WTC11 (cell line): ENCODE data around the gene PSMA7. TPM values are rescaled to one million over a fixed set of nuclear protein-coding genes. Genes with fewer than 3 reads are reported as not detected.

ENCODE experiments used
- ATF1 ChIP-seq: sonication (generic); formaldehyde crosslinking; IDR thresholded peaks from 2 replicates; pipeline ENCODE4 v1.8.1; 2023; ENCODE audit warnings: mild to moderate bottlenecking, moderate library complexity, missing genetic modification reagents
- ATF6 ChIP-seq: sonication (generic); formaldehyde crosslinking; IDR thresholded peaks from 2 replicates; pipeline ENCODE4 v1.8.1; 2023; ENCODE audit warnings: mild to moderate bottlenecking, missing genetic modification reagents
- CBFB ChIP-seq: sonication (generic); formaldehyde crosslinking; IDR thresholded peaks from 2 replicates; pipeline ENCODE4 v1.8.1; 2022; ENCODE audit warnings: mild to moderate bottlenecking, low read depth, missing genetic modification reagents
- ESRRA ChIP-seq: sonication (generic); formaldehyde crosslinking; IDR thresholded peaks from 2 replicates; pipeline ENCODE4 v1.8.1; 2022; ENCODE audit warnings: mild to moderate bottlenecking, missing genetic modification reagents, borderline replicate concordance
- ETV6 ChIP-seq: sonication (generic); formaldehyde crosslinking; IDR thresholded peaks from 2 replicates; pipeline ENCODE4 v1.8.1; 2022; ENCODE audit warnings: mild to moderate bottlenecking, missing genetic modification reagents
- FOXJ3 ChIP-seq: sonication (generic); formaldehyde crosslinking; IDR thresholded peaks from 2 replicates; pipeline ENCODE4 v1.9.0; 2021; ENCODE audit warnings: missing genetic modification reagents, mild to moderate bottlenecking, borderline replicate concordance
- FOXK1 ChIP-seq: sonication (generic); formaldehyde crosslinking; IDR thresholded peaks from 2 replicates; pipeline ENCODE4 v1.8.0; 2022; ENCODE audit warnings: mild to moderate bottlenecking, moderate library complexity, missing genetic modification reagents
- FOXP1 ChIP-seq: sonication (generic); formaldehyde crosslinking; IDR thresholded peaks from 2 replicates; pipeline ENCODE4 v1.8.0; 2022; ENCODE audit warnings: missing genetic modification reagents, mild to moderate bottlenecking, moderate library complexity, borderline replicate concordance
- GABPB1 ChIP-seq: sonication (generic); formaldehyde crosslinking; IDR thresholded peaks from 2 replicates; pipeline ENCODE4 v1.8.1; 2023; ENCODE audit warnings: mild to moderate bottlenecking, missing genetic modification reagents
- GRHL2 ChIP-seq: fragments of 250-450 bp; sonication (Bioruptor Pico); IDR thresholded peaks from 2 replicates; pipeline ENCODE4 v1.8.0; 2022; ENCODE audit warnings: mild to moderate bottlenecking, moderate library complexity; ENCODE audit not compliant: insufficient replicate concordance, severe bottlenecking
- KAT7 ChIP-seq: sonication (generic); formaldehyde crosslinking; IDR thresholded peaks from 2 replicates; pipeline ENCODE4 v1.8.1; 2023; ENCODE audit warnings: missing genetic modification reagents, mild to moderate bottlenecking, borderline replicate concordance
- MYBL2 ChIP-seq: sonication (generic); formaldehyde crosslinking; IDR thresholded peaks from 2 replicates; pipeline ENCODE4 v1.8.1; 2023; ENCODE audit warnings: mild to moderate bottlenecking, moderate library complexity, missing genetic modification reagents
- OVOL2 ChIP-seq: fragments of 250-450 bp; sonication (Bioruptor Pico); IDR thresholded peaks from 2 replicates; pipeline ENCODE4 v1.9.0; 2021; ENCODE audit warnings: mild to moderate bottlenecking, borderline replicate concordance
- SMAD4 ChIP-seq: sonication (generic); formaldehyde crosslinking; IDR thresholded peaks from 2 replicates; pipeline ENCODE4 v1.8.0; 2022; ENCODE audit warnings: mild to moderate bottlenecking, missing genetic modification reagents
- STAT6 ChIP-seq: sonication (generic); formaldehyde crosslinking; conservative IDR thresholded peaks from 2 replicates; pipeline ENCODE4 v1.8.1; 2023; ENCODE audit warnings: mild to moderate bottlenecking, low read depth, missing genetic modification reagents, moderate library complexity
- TP53 ChIP-seq: sonication (generic); formaldehyde crosslinking; IDR thresholded peaks from 2 replicates; pipeline ENCODE4 v1.8.1; 2023; ENCODE audit warnings: mild to moderate bottlenecking, missing genetic modification reagents
- ZMAT4 ChIP-seq: fragments of 250-450 bp; sonication (Bioruptor Pico); IDR thresholded peaks from 2 replicates; pipeline ENCODE4 v1.9.0; 2021; ENCODE audit warnings: mild to moderate bottlenecking
- ZNF232 ChIP-seq: sonication (generic); formaldehyde crosslinking; IDR thresholded peaks from 2 replicates; pipeline ENCODE4 v1.8.0; 2022; ENCODE audit warnings: mild to moderate bottlenecking, missing genetic modification reagents
- ZNF416 ChIP-seq: fragments of 250-450 bp; sonication (Bioruptor Pico); IDR thresholded peaks from 2 replicates; pipeline ENCODE4 v1.9.0; 2021; ENCODE audit warnings: mild to moderate bottlenecking, inconsistent platforms
- ZNF671 ChIP-seq: fragments of 250-450 bp; sonication (Bioruptor Pico); IDR thresholded peaks from 2 replicates; pipeline ENCODE4 v1.8.0; 2021; ENCODE audit warnings: mild to moderate bottlenecking
- total RNA-seq: library from RNA; stranded (reverse); gene quantifications from 3 replicates; pipeline ENCODE4 v1.2.3, GENCODE V29; 2021
- TF ChIP-seq, protein P1 (sequence below): sonication (generic); formaldehyde crosslinking; IDR thresholded peaks from 2 replicates; pipeline ENCODE4 v1.8.1; 2023; ENCODE audit warnings: mild to moderate bottlenecking, moderate library complexity, missing genetic modification reagents
- TF ChIP-seq, protein P2 (sequence below): sonication (generic); formaldehyde crosslinking; IDR thresholded peaks from 2 replicates; pipeline ENCODE4 v1.8.0; 2022; ENCODE audit warnings: mild to moderate bottlenecking, missing genetic modification reagents
- TF ChIP-seq, protein P3 (sequence below): sonication (generic); formaldehyde crosslinking; IDR thresholded peaks from 2 replicates; pipeline ENCODE4 v1.8.1; 2023; ENCODE audit warnings: mild to moderate bottlenecking, missing genetic modification reagents
- TF ChIP-seq, protein P4 (sequence below): sonication (generic); formaldehyde crosslinking; IDR thresholded peaks from 2 replicates; pipeline ENCODE4 v1.8.1; 2022; ENCODE audit warnings: missing genetic modification reagents, borderline replicate concordance
- TF ChIP-seq, protein P5 (sequence below): sonication (generic); formaldehyde crosslinking; IDR thresholded peaks from 2 replicates; pipeline ENCODE4 v1.8.0; 2022; ENCODE audit warnings: mild to moderate bottlenecking, missing genetic modification reagents

PSMA7 gene
- total RNA-seq, 1 experiment from 2014 or later, result 364 TPM

DNA sequence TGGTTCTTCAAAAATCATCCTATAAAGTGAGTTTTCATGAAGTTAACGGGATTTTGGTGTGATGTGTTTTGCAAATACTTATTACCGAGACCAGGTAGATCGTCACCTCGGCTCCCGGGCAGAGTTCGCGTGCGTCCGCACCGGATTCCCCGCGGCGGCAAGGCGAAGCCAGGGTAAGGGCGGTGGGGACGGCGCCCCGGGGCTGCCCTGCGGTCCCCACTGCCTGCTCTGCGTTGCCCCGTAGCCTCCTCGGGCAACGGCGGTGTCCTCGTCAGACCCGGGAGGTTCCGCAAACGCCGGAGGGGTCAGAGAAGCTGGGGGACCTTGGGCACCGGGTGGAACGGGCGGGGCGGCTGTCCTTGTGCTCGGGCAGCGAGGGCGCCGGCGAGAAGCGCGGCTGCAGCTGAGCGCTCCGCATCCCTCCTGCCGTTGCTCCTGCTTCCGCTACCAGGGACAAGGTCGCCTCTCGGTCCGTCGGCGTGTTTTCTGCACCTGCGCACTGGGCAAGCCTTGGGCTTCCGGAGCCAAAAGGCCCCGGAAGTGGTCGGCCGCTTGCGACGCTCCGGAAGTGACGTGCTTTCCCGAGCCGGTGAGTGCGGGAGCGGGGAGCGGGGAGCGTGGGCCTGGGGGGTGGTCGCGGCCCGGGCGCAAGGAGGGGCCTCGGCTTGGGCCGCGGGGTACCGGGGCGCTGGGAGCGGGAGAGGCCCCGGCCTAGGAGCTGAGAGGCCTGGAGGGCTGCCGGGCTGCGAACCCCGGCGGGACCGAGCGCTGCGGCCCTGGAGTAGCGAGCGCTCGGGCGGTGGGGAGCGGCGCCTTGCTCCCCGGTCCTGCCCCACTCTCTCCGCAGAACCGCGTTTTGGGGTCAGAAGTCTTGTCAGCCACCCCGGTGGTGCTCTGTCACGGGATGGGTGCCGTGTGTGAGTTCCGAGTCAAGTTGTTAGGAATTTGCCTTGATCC, 39.6 kb upstream of the PSMA7 start, which contains the start of gene MTG2 (continued):
- TF ChIP-seq FOXJ3 (CRISPR knock-in tag) (peak; percentile 39; the same call in 1 of the 2 replicates), ATF6 (CRISPR knock-in tag) (0 out of 2 replicates have a peak, but pooled peaks have one; percentile 3), SMAD4 (no peak), STAT6 (peak; percentile 92; the same call in 1 of the 2 replicates), ZNF416 (peak; percentile 69; the same call in 1 of the 2 replicates), MYBL2 (CRISPR knock-in tag) (0 out of 2 replicates have a peak, but pooled peaks have one; percentile 35), TP53 (CRISPR knock-in tag) (peak; percentile 88), KAT7 (CRISPR knock-in tag) (peak; percentile 76; the same call in 1 of the 2 replicates), ZNF232 (CRISPR knock-in tag) (peak; percentile 75; the same call in 1 of the 2 replicates), ZNF671 (no peak; the same call in 1 of the 2 replicates), GRHL2 (CRISPR knock-in tag) (no peak), ZMAT4 (no peak), ETV6 (CRISPR knock-in tag) (peak; percentile 59; the same call in 1 of the 2 replicates), FOXP1 (CRISPR knock-in tag) (peak; percentile 56; the same call in 1 of the 2 replicates), OVOL2 (CRISPR knock-in tag) (no peak), ESRRA (peak; percentile 77; the same call in 1 of the 2 replicates), ATF1 (CRISPR knock-in tag) (peak; percentile 55; the same call in 1 of the 2 replicates), CBFB (CRISPR knock-in tag) (peak; percentile 97), GABPB1 (CRISPR knock-in tag) (peak; percentile 89), FOXK1 (CRISPR knock-in tag) (peak; percentile 85)
- TF ChIP-seq, protein P1, sequence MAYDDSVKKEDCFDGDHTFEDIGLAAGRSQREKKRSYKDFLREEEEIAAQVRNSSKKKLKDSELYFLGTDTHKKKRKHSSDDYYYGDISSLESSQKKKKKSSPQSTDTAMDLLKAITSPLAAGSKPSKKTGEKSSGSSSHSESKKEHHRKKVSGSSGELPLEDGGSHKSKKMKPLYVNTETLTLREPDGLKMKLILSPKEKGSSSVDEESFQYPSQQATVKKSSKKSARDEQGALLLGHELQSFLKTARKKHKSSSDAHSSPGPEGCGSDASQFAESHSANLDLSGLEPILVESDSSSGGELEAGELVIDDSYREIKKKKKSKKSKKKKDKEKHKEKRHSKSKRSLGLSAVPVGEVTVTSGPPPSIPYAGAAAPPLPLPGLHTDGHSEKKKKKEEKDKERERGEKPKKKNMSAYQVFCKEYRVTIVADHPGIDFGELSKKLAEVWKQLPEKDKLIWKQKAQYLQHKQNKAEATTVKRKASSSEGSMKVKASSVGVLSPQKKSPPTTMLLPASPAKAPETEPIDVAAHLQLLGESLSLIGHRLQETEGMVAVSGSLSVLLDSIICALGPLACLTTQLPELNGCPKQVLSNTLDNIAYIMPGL (CRISPR knock-in tag), result peak; percentile 71
- TF ChIP-seq, protein P2, sequence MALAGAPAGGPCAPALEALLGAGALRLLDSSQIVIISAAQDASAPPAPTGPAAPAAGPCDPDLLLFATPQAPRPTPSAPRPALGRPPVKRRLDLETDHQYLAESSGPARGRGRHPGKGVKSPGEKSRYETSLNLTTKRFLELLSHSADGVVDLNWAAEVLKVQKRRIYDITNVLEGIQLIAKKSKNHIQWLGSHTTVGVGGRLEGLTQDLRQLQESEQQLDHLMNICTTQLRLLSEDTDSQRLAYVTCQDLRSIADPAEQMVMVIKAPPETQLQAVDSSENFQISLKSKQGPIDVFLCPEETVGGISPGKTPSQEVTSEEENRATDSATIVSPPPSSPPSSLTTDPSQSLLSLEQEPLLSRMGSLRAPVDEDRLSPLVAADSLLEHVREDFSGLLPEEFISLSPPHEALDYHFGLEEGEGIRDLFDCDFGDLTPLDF (CRISPR knock-in tag), result peak; percentile 59; the same call in 1 of the 2 replicates
- TF ChIP-seq, protein P3, sequence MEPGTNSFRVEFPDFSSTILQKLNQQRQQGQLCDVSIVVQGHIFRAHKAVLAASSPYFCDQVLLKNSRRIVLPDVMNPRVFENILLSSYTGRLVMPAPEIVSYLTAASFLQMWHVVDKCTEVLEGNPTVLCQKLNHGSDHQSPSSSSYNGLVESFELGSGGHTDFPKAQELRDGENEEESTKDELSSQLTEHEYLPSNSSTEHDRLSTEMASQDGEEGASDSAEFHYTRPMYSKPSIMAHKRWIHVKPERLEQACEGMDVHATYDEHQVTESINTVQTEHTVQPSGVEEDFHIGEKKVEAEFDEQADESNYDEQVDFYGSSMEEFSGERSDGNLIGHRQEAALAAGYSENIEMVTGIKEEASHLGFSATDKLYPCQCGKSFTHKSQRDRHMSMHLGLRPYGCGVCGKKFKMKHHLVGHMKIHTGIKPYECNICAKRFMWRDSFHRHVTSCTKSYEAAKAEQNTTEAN (CRISPR knock-in tag), result 0 out of 2 replicates have a peak, but pooled peaks have one; percentile 42
- TF ChIP-seq, protein P4, sequence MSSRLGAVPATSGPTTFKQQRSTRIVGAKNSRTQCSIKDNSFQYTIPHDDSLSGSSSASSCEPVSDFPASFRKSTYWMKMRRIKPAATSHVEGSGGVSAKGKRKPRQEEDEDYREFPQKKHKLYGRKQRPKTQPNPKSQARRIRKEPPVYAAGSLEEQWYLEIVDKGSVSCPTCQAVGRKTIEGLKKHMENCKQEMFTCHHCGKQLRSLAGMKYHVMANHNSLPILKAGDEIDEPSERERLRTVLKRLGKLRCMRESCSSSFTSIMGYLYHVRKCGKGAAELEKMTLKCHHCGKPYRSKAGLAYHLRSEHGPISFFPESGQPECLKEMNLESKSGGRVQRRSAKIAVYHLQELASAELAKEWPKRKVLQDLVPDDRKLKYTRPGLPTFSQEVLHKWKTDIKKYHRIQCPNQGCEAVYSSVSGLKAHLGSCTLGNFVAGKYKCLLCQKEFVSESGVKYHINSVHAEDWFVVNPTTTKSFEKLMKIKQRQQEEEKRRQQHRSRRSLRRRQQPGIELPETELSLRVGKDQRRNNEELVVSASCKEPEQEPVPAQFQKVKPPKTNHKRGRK (CRISPR knock-in tag), result no peak
- TF ChIP-seq, protein P5, sequence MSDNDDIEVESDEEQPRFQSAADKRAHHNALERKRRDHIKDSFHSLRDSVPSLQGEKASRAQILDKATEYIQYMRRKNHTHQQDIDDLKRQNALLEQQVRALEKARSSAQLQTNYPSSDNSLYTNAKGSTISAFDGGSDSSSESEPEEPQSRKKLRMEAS (CRISPR knock-in tag), result peak; percentile 85
